ENCODE data around the gene GSKIP. TPM values are rescaled to one million over a fixed set of nuclear protein-coding genes. Genes with fewer than 3 reads are reported as not detected.
A peak's percentile ranks its signal among the peaks of the same experiment; 100 is the strongest.

GSKIP gene
- total RNA-seq, 4 donors from 2014 or later, result 22.6 to 37.1 (median 27.4) TPM

- intact Hi-C loops (cut with DNase I; ENCODE audit: low total_unique reads), result no loop called here
- TF ChIP-seq, protein P1, sequence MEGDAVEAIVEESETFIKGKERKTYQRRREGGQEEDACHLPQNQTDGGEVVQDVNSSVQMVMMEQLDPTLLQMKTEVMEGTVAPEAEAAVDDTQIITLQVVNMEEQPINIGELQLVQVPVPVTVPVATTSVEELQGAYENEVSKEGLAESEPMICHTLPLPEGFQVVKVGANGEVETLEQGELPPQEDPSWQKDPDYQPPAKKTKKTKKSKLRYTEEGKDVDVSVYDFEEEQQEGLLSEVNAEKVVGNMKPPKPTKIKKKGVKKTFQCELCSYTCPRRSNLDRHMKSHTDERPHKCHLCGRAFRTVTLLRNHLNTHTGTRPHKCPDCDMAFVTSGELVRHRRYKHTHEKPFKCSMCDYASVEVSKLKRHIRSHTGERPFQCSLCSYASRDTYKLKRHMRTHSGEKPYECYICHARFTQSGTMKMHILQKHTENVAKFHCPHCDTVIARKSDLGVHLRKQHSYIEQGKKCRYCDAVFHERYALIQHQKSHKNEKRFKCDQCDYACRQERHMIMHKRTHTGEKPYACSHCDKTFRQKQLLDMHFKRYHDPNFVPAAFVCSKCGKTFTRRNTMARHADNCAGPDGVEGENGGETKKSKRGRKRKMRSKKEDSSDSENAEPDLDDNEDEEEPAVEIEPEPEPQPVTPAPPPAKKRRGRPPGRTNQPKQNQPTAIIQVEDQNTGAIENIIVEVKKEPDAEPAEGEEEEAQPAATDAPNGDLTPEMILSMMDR (IDR thresholded peaks at IDR 0.05), result no peak
- no peak for TF ChIP-seq POLR2A (IDR thresholded peaks at IDR 0.05)
- peak in 1 of 2 donors; percentile 31 for DNase-seq (ENCODE audit: low spot score in 2 of 2)
- WGBS, 2 donors, result 93 to 94% methylated on average over 4 of the region's 4 CpGs
- no peak overlapping the region for H3K4me3 ChIP-seq (ENCODE audit: low read depth, poor library complexity, severe bottlenecking)
These were observed 54.7 kb downstream of the GSKIP start for GRCh38 chr14:96418075-96418474.

- no peak overlapping the region for H3K4me3 ChIP-seq (ENCODE audit: low read depth, poor library complexity, severe bottlenecking)
- no peak for TF ChIP-seq POLR2A (IDR thresholded peaks at IDR 0.05)
- TF ChIP-seq, protein P1 (IDR thresholded peaks at IDR 0.05), result no peak
- no peak for DNase-seq (ENCODE audit: low spot score in 2 of 2)
- intact Hi-C loops (cut with DNase I; ENCODE audit: low total_unique reads), result loop anchor here (10.0 kb wide), 2 partner anchors 126 to 326 kb away; no protein-coding TSS in a partner anchor
- 90 to 93% methylated on average over 6 of the region's 6 CpGs for WGBS, 2 donors
These were observed 57.9 kb downstream of the GSKIP start for GRCh38 chr14:96421236-96421635.

DNA sequence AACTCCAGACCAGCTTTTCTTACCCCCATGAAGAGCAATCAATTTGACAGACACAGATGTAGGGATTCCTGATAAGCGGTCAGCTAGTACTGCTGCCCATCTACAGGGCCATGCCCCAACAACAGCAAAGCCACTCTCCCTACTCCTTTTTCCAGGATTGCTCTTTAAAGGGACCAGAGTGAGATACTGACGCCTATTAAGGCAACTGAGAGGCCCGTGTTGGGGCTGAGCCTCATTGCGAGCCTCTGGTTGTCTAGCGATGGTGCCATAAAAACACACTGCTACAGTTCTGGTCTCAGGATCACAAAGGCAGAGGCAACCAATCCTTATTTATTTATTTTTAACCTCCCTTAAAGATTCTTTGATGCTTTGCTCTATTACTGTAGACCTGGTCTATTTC lies 59.7 kb downstream of the GSKIP start:
- WGBS, 2 donors, result 86 to 92% methylated on average over 5 of the region's 5 CpGs
- H3K4me3 ChIP-seq (ENCODE audit: low read depth, poor library complexity, severe bottlenecking), result no peak overlapping the region
- DNase-seq (ENCODE audit: low spot score in 2 of 2), result no peak
- no peak for TF ChIP-seq POLR2A (IDR thresholded peaks at IDR 0.05)
- intact Hi-C loops (cut with DNase I; ENCODE audit: low total_unique reads), result loop anchor here (10.0 kb wide), 2 partner anchors 128 to 328 kb away; no protein-coding TSS in a partner anchor

DNA sequence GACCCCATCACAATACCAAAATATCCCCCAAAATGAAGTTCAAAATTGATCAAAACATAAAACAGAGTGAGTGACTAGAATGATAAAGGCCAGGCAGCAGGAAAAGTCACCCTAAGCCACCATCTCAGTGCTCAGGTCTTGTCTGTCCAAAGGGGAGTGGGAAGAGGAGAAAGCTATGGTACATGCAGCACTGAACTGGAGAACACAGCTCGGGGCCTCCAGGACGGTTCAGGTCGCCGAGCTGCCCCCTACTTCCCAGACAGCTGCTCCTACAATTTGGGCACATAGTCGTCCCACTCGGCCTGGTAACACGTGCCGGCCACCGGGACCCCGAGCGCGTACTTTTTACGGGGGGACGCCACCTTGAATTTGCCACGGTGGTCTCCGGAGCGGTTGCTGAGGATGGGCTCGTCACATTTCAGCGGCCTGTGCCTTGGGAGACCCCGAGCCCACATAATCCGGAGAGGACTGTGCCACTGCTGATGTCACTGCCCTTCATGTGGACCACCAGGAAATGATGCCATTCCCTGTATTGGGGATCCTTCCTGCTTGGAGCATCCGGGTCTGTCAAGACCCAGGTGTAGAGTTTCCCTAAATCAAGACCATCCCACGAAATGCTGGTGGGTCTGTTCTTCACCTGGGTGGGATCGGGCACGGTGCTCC lies 60.3 kb downstream of the GSKIP start:
- DNase-seq (ENCODE audit: low spot score in 2 of 2), result peak in 1 of 2 donors; percentile 84
- TF ChIP-seq, protein P1 (IDR thresholded peaks at IDR 0.05), result no peak
- no peak for TF ChIP-seq POLR2A (IDR thresholded peaks at IDR 0.05)
- 62 to 77% methylated on average over 21 to 25 of the region's 25 CpGs for whole genome bisulfite sequencing, 2 donors
- no peak overlapping the region for H3K4me3 ChIP-seq (ENCODE audit: low read depth, poor library complexity, severe bottlenecking)
- intact Hi-C loops (cut with DNase I; ENCODE audit: low total_unique reads), result loop anchor here (10.0 kb wide), 2 partner anchors 129 to 329 kb away; no protein-coding TSS in a partner anchor

DNA sequence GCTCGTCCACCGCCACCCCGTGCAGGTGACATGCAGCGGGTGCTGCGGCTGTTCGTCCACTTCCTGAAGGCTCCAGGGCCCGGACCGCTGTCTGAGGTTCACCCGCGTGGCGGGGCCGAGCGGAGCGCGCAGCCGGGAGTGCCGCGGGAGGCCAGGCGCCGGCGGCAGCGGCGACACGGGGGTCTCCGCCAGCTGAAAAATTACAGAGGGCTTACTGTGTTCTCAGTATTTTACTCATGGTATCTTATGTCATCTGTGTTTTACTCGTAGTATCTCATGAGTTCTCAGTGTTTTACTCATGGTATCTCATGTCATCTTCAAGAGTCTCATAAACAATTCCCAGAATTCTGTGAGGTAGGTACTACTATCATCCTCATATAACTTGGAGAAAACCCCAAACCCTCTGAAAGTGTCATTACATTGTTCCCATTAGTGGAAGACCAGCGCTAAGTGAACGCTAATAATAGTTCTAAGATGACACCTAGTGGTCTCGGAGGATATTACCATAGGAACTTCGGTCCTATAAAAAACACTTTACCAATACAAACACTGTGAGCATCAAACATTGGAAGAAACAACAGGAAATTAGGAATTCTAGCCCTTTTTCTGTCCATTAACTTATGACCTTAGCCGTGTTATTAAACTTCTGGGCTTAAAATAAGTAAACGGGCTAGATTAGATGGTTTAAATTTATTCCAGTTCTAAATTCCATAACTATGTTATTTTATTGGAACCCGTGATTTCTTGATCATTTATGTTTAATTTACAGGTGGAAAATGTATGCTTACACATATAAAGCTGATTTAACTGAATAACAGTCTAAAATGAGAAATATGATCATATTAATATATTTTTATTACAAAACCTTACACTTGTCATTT lies 61.0 kb downstream of the GSKIP start:
- intact Hi-C loops (cut with DNase I; ENCODE audit: low total_unique reads), result loop anchor here (10.0 kb wide), 2 partner anchors 130 to 330 kb away; no protein-coding TSS in a partner anchor
- 3 to 18% methylated on average over 31 to 33 of the region's 33 CpGs for WGBS, 2 donors
- H3K4me3 ChIP-seq (ENCODE audit: low read depth, poor library complexity, severe bottlenecking), result no peak overlapping the region
- DNase-seq (ENCODE audit: low spot score in 2 of 2), result no peak
- TF ChIP-seq POLR2A (IDR thresholded peaks at IDR 0.05), result no peak
- TF ChIP-seq, protein P1 (IDR thresholded peaks at IDR 0.05), result peak in 1 of 3 donors; percentile 31

- no peak for TF ChIP-seq POLR2A (IDR thresholded peaks at IDR 0.05)
- TF ChIP-seq, protein P1 (IDR thresholded peaks at IDR 0.05), result no peak
- H3K4me3 ChIP-seq (ENCODE audit: low read depth, poor library complexity, severe bottlenecking), result no peak overlapping the region
- DNase-seq (ENCODE audit: low spot score in 2 of 2), result no peak
- 69 to 75% methylated on average over 4 of the region's 4 CpGs for WGBS, 2 donors
- intact Hi-C loops (cut with DNase I; ENCODE audit: low total_unique reads), result no loop called here
These were observed 70.7 kb downstream of the GSKIP start for GRCh38 chr14:96434040-96434439.

Data from lower leg skin (tissue), 4 donors.